Liver (tissue), 9 donors: ENCODE results near the gene WSCD1. TPM values are rescaled to one million over a fixed set of nuclear protein-coding genes. Genes with fewer than 3 reads are reported as not detected.

Experiments used
- DNase-seq: peaks from one replicate; pipeline ENCODE4 v3.0.0-alpha.2; 2017; ENCODE audit warnings: low spot score
- H3K27ac ChIP-seq, 2 donors: one replicate each; pipeline ENCODE4 v1.7.0; 2013; ENCODE audit warnings: inconsistent platforms in 2 of 2, low read length in 2 of 2, control low read depth in 1 of 2, low read depth in 1 of 2, mild to moderate bottlenecking in 1 of 2
- H3K27me3 ChIP-seq, 4 donors: one replicate each; pipeline versions ENCODE4 v1.6.1 to v1.7.0; 2013; ENCODE audit warnings: low read length in 3 of 4, inconsistent platforms in 1 of 4, mild to moderate bottlenecking in 1 of 4, moderate library complexity in 1 of 4; ENCODE audit not compliant: control insufficient read depth in 4 of 4, insufficient read depth in 4 of 4
- H3K36me3 ChIP-seq, 4 donors: one replicate each; pipeline versions ENCODE4 v1.6.1 to v1.7.0; 2013; ENCODE audit warnings: low read length in 3 of 4, mild to moderate bottlenecking in 3 of 4, low read depth in 1 of 4, moderate library complexity in 1 of 4; ENCODE audit not compliant: control insufficient read depth in 4 of 4, insufficient read depth in 3 of 4
- H3K4me1 ChIP-seq, 4 donors: one replicate each; pipeline versions ENCODE4 v1.6.1 to v1.7.0; 2013; ENCODE audit warnings: low read length in 3 of 4, mild to moderate bottlenecking in 3 of 4, moderate library complexity in 1 of 4; ENCODE audit not compliant: control insufficient read depth in 4 of 4, insufficient read depth in 4 of 4
- H3K4me3 ChIP-seq, 3 donors: one replicate each; pipeline versions ENCODE4 v1.6.1 to v1.7.0; 2013; ENCODE audit warnings: low read length in 3 of 3, control low read depth in 1 of 3, low read depth in 1 of 3, mild to moderate bottlenecking in 1 of 3
- H3K9ac ChIP-seq, 2 donors: one replicate each; pipeline ENCODE4 v1.7.0; 2013; ENCODE audit warnings: low read length in 2 of 2, mild to moderate bottlenecking in 2 of 2, moderate library complexity in 2 of 2, control low read depth in 1 of 2, low read depth in 1 of 2
- H3K9me3 ChIP-seq, 4 donors: one replicate each; pipeline versions ENCODE4 v1.6.1 to v1.7.0; 2013; ENCODE audit warnings: low read length in 3 of 4; ENCODE audit not compliant: control insufficient read depth in 4 of 4
- ATF3 ChIP-seq: IDR thresholded peaks from 2 replicates; pipeline ENCODE4 v1.6.1; 2016; ENCODE audit warnings: antibody characterized with exemption
- CTCF ChIP-seq: fragments of 150-350 bp; IDR thresholded peaks from 2 replicates; pipeline ENCODE4 v1.5.1; 2017; ENCODE audit warnings: improper control_type of control experiment, low read depth, low read length; ENCODE audit not compliant: missing input control
- EGR1 ChIP-seq, 2 donors: IDR thresholded peaks; 2 replicates each; pipeline ENCODE4 v1.6.1; 2016 to 2018; ENCODE audit warnings: antibody characterized with exemption in 2 of 2, low read depth in 2 of 2
- FOXA1 ChIP-seq: IDR thresholded peaks from 2 replicates; pipeline ENCODE4 v1.6.1; 2016; ENCODE audit warnings: antibody characterized with exemption
- FOXA2 ChIP-seq: IDR thresholded peaks from 2 replicates; pipeline ENCODE4 v1.6.1; 2016; ENCODE audit warnings: antibody characterized with exemption
- HNF4A ChIP-seq, 2 donors: conservative IDR thresholded peaks; 2 replicates each; pipeline ENCODE4 v1.6.1; 2016; ENCODE audit warnings: antibody characterized with exemption in 2 of 2, mild to moderate bottlenecking in 2 of 2
- HNF4G ChIP-seq: IDR thresholded peaks from 2 replicates; pipeline ENCODE4 v1.6.1; 2016; ENCODE audit warnings: antibody characterized with exemption
- JUND ChIP-seq, 2 donors: IDR thresholded peaks; 2 replicates each; pipeline ENCODE4 v1.6.1; 2016; ENCODE audit warnings: antibody characterized with exemption in 2 of 2
- NR2F2 ChIP-seq: IDR thresholded peaks from 2 replicates; pipeline ENCODE4 v1.6.1; 2016; ENCODE audit warnings: antibody characterized with exemption
- RAD21 ChIP-seq, 2 donors: IDR thresholded peaks; 2 replicates each; pipeline ENCODE4 v1.6.1; 2016; ENCODE audit warnings: antibody characterized with exemption in 2 of 2, mild to moderate bottlenecking in 2 of 2
- REST ChIP-seq: IDR thresholded peaks from 2 replicates; pipeline ENCODE4 v1.6.1; 2016; ENCODE audit warnings: antibody characterized with exemption, mild to moderate bottlenecking
- RXRA ChIP-seq, 2 donors: IDR thresholded peaks; 2 replicates each; pipeline ENCODE4 v1.6.1; 2017 to 2018; ENCODE audit warnings: antibody characterized with exemption in 2 of 2, mild to moderate bottlenecking in 1 of 2
- TAF1 ChIP-seq: conservative IDR thresholded peaks from 2 replicates; pipeline ENCODE4 v1.6.1; 2016; ENCODE audit warnings: antibody characterized with exemption, mild to moderate bottlenecking
- YY1 ChIP-seq: IDR thresholded peaks from 2 replicates; pipeline ENCODE4 v1.6.1; 2016; ENCODE audit warnings: antibody characterized with exemption, mild to moderate bottlenecking
- ZBTB33 ChIP-seq: IDR thresholded peaks from 2 replicates; pipeline ENCODE4 v1.6.1; 2016; ENCODE audit warnings: antibody characterized with exemption
- WGBS: extraction: QIAGEN DNeasy Blood & Tissue Kit; methylation state at CpG from one replicate; pipeline ENCODE4 v1.1.7; 2013; 5-methylcytosine and 5-hydroxymethylcytosine counted together
- polyA plus RNA-seq, 2 donors: library from polyadenylated mRNA; stranded (reverse) in 1 of 2; unstranded in 1 of 2; fragments of 200-250 nt in 1 of 2; fragments of >200 nt in 1 of 2; fragmentation: Nextera tagmentation in 1 of 2; extraction: Ambion mirVana in 1 of 2; gene quantifications; one replicate each; pipeline versions ENCODE4 v1.2.1 to v1.2.3, GENCODE V29; 2013 to 2015
- total RNA-seq, 2 donors: library from RNA; depleted of rRNA; stranded (reverse); fragments of >200 nt; gene quantifications; one replicate each; pipeline ENCODE4 v1.2.3, GENCODE V29; 2014
- donor health status: healthy.
- donor health status: healthy.
- donor health status: healthy.
- donor health status: healthy.
- donor health status: healthy.

Gene WSCD1
- total and polyA plus RNA-seq, 4 donors: 0.10 to 3.8 (median 1.3) TPM

GRCh38 chr17:6021627-6022026, 48.6 kb upstream of the WSCD1 start:
- TF ChIP-seq RAD21 (IDR thresholded peaks at IDR 0.05): no peak
- TF ChIP-seq HNF4A (conservative IDR thresholded peaks at IDR 0.05): no peak
- TF ChIP-seq HNF4G: no peak
- TF ChIP-seq RXRA (IDR thresholded peaks at IDR 0.05): no peak
- TF ChIP-seq FOXA1: no peak
- TF ChIP-seq ATF3: no peak
- no peak for TF ChIP-seq YY1
- no peak for TF ChIP-seq FOXA2
- TF ChIP-seq EGR1 (IDR thresholded peaks at IDR 0.05; ENCODE audit: low read depth in 2 of 2): no peak
- no peak for TF ChIP-seq CTCF
- TF ChIP-seq JUND (IDR thresholded peaks at IDR 0.05): no peak
- no peak for TF ChIP-seq NR2F2
- no peak for TF ChIP-seq TAF1
- no peak for TF ChIP-seq REST
- no peak for TF ChIP-seq ZBTB33
- H3K9ac ChIP-seq: no peak overlapping the region
- H3K27ac ChIP-seq: no peak overlapping the region
- H3K4me3 ChIP-seq: no peak overlapping the region
- H3K9me3 ChIP-seq: no peaks in the 10 kb centered on the region
- DNase-seq: no peak
- peaks cover 0 to 5% (median 0%) of the 10 kb centered on the region in 4 donors for H3K27me3 ChIP-seq
- no peaks in the 10 kb centered on the region for H3K4me1 ChIP-seq
- 81% methylated on average over 9 of the region's 9 CpGs for WGBS
- no peaks in the 10 kb centered on the region for H3K36me3 ChIP-seq

- WGBS: 82% methylated on average over 6 of the region's 6 CpGs
- Histone ChIP-seq H3K9ac (no peak overlapping the region), H3K27me3 (peaks cover 0 to 5% (median 0%) of the 10 kb centered on the region in 4 donors), H3K9me3 (peaks cover 0 to 1% (median 0%) of the 10 kb centered on the region in 4 donors), H3K4me1 (no peaks in the 10 kb centered on the region), H3K36me3 (no peaks in the 10 kb centered on the region), H3K27ac (no peak overlapping the region), H3K4me3 (no peak overlapping the region)
- no peak for DNase-seq
- no peak for TF ChIP-seq HNF4G
Observed at GRCh38 chr17:6023036-6023831, 46.9 kb upstream of the WSCD1 start.
